Uterus (tissue), 2 donors: Measurements from ENCODE around the gene SSNA1.

ENCODE experiments used
- CTCF ChIP-seq, 4 experiments: fragments of 200-600 bp in 2 of 4; fragments of 450-650 bp in 2 of 4; sonication (generic) in 2 of 4; IDR thresholded peaks; one replicate each; pipeline ENCODE4 v1.5.1; 2016 to 2019; ENCODE audit warnings: antibody characterized with exemption in 4 of 4, mild to moderate bottlenecking in 2 of 4, moderate library complexity in 1 of 4
- POLR2A ChIP-seq, 2 donors: fragments of 450-650 bp; IDR thresholded peaks; one replicate each; pipeline ENCODE4 v1.6.1; 2016; ENCODE audit warnings: antibody characterized with exemption in 2 of 2, mild to moderate bottlenecking in 1 of 2, moderate library complexity in 1 of 2

GRCh38 chr9:137225699-137226331 lies 37.3 kb downstream of the SSNA1 start:
- TF ChIP-seq CTCF (IDR thresholded peaks at IDR 0.05): no peak
- no peak for TF ChIP-seq POLR2A (IDR thresholded peaks at IDR 0.05)
